Fibroblast of pulmonary artery (primary cell): Measurements from ENCODE around the gene RAD51AP1.

Experiments
- DNase-seq: peaks from one replicate; pipeline ENCODE4 v3.0.0-alpha.2; 2010; ENCODE audit warnings: low read depth
- H3K4me3 ChIP-seq: replicated peaks from 2 replicates; pipeline ENCODE4 v1.5.1; 2011; ENCODE audit warnings: low read depth, mild to moderate bottlenecking, control low read depth, low read length, moderate library complexity
- TF ChIP-seq, protein P1 (sequence below): IDR thresholded peaks from 2 replicates; pipeline ENCODE4 v1.5.1; 2011; ENCODE audit warnings: mild to moderate bottlenecking, control low read depth, low read length, inconsistent platforms; ENCODE audit errors: missing control alignments

Gene RAD51AP1

DNA sequence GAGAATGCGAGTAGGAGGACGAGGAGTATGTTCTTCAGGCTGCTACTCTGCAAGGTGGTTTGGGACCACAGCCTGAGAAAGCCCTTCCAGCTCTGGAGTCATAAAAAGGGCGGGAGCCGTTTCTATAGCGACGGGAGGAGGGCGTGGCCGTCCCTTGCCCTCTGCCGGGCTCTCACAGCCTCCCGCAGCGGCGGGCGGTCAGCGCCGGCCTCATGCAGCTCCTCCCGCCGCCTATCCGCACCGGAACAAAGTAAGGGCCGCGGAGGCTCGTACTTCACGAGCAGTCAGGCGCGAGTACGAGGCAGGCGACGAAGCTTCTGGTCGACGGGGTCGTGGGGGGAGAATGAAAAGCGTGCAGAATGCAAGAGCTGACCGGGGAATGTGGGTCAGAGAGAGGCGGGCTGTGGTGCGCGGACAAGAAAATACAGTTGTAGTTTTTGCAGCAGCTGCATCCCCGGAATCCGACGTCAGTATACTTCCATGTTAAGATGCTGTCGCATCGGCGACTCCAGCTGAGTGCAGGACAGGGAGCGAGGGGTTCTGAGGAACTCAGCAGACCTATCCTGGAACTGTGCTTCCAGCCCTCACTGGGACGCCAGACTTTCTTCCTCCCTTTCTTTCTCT lies 23.5 kb downstream of the RAD51AP1 start, which contains the start of gene DYRK4:
TSS of gene DYRK4 (plus strand) at position 175 of the 624 bp plus-strand sequence. CDS start at position 213, 38 bp downstream.
- peak within 1 kb of the TSS; percentile 52 for H3K4me3 ChIP-seq
- peak; percentile 71 for DNase-seq

GRCh38 chr12:4563336-4563735 lies 24.6 kb downstream of the RAD51AP1 start:
- TF ChIP-seq, protein P1, sequence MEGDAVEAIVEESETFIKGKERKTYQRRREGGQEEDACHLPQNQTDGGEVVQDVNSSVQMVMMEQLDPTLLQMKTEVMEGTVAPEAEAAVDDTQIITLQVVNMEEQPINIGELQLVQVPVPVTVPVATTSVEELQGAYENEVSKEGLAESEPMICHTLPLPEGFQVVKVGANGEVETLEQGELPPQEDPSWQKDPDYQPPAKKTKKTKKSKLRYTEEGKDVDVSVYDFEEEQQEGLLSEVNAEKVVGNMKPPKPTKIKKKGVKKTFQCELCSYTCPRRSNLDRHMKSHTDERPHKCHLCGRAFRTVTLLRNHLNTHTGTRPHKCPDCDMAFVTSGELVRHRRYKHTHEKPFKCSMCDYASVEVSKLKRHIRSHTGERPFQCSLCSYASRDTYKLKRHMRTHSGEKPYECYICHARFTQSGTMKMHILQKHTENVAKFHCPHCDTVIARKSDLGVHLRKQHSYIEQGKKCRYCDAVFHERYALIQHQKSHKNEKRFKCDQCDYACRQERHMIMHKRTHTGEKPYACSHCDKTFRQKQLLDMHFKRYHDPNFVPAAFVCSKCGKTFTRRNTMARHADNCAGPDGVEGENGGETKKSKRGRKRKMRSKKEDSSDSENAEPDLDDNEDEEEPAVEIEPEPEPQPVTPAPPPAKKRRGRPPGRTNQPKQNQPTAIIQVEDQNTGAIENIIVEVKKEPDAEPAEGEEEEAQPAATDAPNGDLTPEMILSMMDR = no peak
- no peak for DNase-seq
- H3K4me3 ChIP-seq = no peak overlapping the region

More for the DNA sequence above, 23.5 kb downstream of the RAD51AP1 start, which contains the start of gene DYRK4:
- TF ChIP-seq, protein P1 = no peak

DNA sequence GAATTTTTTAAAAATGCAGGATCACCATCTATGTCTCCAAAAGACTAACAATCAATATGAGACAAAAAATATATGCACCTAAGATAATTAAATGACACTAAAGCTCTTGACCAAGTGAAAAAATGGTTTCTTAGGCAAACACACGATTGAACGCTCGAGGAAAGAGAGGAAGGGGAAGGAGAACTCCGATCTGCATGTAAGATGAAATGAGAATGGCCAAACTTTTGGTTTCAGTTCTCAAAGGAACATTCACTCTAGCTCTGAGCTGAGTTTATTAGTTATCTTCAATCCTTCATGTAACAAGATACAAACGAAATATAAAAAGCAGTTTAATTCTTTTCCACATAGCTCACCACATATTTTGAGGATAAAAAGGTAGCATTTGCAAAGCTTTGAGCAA lies 26.1 kb downstream of the RAD51AP1 start:
- no peak for DNase-seq
- TF ChIP-seq, protein P1 = no peak
- no peak overlapping the region for H3K4me3 ChIP-seq

- no peak overlapping the region for H3K4me3 ChIP-seq
- TF ChIP-seq, protein P1 = no peak
- DNase-seq = no peak
These were observed 27.8 kb downstream of the RAD51AP1 start for GRCh38 chr12:4566474-4566873.

DNA sequence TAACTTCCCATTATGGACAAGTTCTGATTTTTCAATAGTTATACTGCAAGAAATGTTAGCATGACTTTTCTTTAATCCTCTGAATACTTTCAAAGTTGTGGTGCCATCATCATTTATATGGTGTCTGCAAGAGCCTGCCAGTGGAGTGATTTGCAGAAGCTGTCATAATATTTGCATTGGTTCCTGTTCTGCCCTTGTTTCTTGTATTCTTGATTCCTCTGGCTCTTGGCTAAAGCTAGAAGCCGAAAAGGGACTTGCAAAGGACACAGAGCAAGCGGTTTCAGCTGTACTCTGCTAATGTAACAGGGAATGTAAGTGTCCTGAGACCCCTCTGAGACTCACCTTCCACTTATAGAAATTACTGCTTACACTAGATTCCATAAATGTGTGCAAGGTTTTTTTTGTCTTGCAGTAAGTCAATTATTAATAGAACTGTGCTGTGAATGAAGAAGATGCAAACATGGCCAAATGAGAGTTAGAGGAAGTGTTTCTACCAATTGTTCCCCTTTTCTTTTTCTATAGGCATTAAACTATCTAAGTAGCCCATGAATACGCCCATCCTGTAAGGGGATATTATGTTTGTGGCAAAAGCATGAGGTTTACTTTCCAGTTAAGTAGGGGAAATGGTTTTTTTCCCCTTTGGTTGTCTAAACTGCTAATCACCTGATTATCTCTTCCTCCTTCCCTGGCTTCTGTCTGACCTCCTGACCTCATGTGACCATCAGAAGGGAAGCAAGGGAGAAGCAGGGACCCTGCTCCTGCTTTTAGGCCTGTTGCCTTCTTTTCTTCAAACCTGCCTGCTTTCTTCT lies 28.6 kb downstream of the RAD51AP1 start:
- TF ChIP-seq, protein P1 = no peak
- no peak overlapping the region for H3K4me3 ChIP-seq
- DNase-seq = no peak

GRCh38 chr12:4569261-4569660 lies 30.6 kb downstream of the RAD51AP1 start:
- TF ChIP-seq, protein P1 = no peak
- no peak overlapping the region for H3K4me3 ChIP-seq
- DNase-seq = no peak
